HUES48 (cell line): ENCODE results near the gene SPATA17.
A peak's percentile ranks its signal among the peaks of the same experiment; 100 is the strongest.

ENCODE experiments used
- H3K27ac ChIP-seq: one replicate; pipeline ENCODE4 v1.7.0; 2013; ENCODE audit warnings: low read depth, low read length, inconsistent platforms
- H3K27me3 ChIP-seq: 2 replicates; pipeline ENCODE4 v1.6.1; 2013; ENCODE audit warnings: mild to moderate bottlenecking, low read length; ENCODE audit not compliant: control insufficient read depth, insufficient read depth
- H3K36me3 ChIP-seq: 2 replicates; pipeline ENCODE4 v1.6.1; 2013; ENCODE audit warnings: low read length; ENCODE audit not compliant: control insufficient read depth, insufficient read depth
- H3K4me1 ChIP-seq: 2 replicates; pipeline ENCODE4 v1.6.1; 2013; ENCODE audit warnings: mild to moderate bottlenecking, low read length; ENCODE audit not compliant: control insufficient read depth, insufficient read depth
- H3K4me3 ChIP-seq: 2 replicates; pipeline ENCODE4 v1.5.1; 2013; ENCODE audit warnings: mild to moderate bottlenecking, low read depth, low read length
- H3K9ac ChIP-seq: 2 replicates; pipeline ENCODE4 v1.6.1; 2013; ENCODE audit warnings: mild to moderate bottlenecking, low read depth, low read length, moderate library complexity
- H3K9me3 ChIP-seq: 2 replicates; pipeline ENCODE4 v1.6.1; 2013; ENCODE audit warnings: low read length; ENCODE audit not compliant: control insufficient read depth, insufficient read depth

The SPATA17 gene

DNA sequence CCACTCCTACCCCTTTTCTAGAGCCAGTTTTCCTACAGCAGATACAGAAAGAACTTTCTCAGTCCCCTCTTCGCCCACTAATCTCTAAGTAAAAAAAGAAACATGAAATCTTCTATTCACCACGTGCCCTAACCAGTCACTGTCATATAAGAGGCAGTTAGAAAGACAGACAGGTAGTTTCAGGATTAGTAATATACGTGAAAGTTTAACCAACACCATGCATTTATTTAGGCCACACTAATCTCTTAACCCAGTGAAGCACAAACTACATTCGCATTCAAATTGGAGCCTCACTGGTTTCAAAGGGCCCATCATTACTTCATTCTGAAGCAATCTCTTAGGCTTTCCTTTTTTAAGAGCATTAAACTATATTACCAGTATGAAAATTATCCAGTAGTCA lies 10.3 kb upstream of the SPATA17 start:
- Histone ChIP-seq H3K4me1 (peaks cover 16% of the 10 kb centered on the region), H3K27me3 (no peaks in the 10 kb centered on the region), H3K4me3 (no peak overlapping the region), H3K36me3 (peaks cover 11% of the 10 kb centered on the region), H3K9ac (no peak overlapping the region), H3K9me3 (no peaks in the 10 kb centered on the region), H3K27ac (peak overlapping the region; percentile 16)

GRCh38 chr1:217622042-217622441 lies 9.1 kb upstream of the SPATA17 start:
- Histone ChIP-seq H3K9ac (no peak overlapping the region), H3K36me3 (peaks cover 11% of the 10 kb centered on the region), H3K27me3 (no peaks in the 10 kb centered on the region), H3K4me1 (peaks cover 16% of the 10 kb centered on the region), H3K27ac (no peak overlapping the region), H3K9me3 (no peaks in the 10 kb centered on the region), H3K4me3 (no peak overlapping the region)

- Histone ChIP-seq H3K4me1 (peaks cover 14% of the 10 kb centered on the region), H3K36me3 (no peaks in the 10 kb centered on the region), H3K4me3 (no peak overlapping the region), H3K9me3 (no peaks in the 10 kb centered on the region), H3K27me3 (no peaks in the 10 kb centered on the region), H3K9ac (no peak overlapping the region), H3K27ac (no peak overlapping the region)
Measured at GRCh38 chr1:217626321-217626720, 4.8 kb upstream of the SPATA17 start.

DNA sequence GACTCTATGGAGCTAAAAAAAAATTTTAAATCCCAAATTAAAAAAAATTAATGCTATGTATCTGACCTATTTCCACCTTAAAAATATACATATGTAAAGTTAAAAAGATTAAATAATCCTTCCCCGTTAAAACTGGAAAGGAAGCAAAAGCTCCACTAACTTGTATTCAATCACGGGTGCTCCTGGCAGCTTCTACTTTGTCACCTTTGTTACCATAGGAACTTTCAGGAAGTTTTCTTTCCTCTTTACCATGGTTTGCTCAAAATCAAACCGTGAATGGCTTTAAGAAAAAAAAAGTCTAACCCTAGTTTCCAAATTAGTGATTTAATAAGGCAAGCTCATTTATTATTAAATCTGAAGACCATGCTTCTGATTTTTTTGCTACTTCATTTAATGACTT lies 3.7 kb upstream of the SPATA17 start:
- peaks cover 6% of the 10 kb centered on the region; the same call in 1 of the 2 replicates for H3K4me1 ChIP-seq
- no peaks in the 10 kb centered on the region for H3K36me3 ChIP-seq

DNA sequence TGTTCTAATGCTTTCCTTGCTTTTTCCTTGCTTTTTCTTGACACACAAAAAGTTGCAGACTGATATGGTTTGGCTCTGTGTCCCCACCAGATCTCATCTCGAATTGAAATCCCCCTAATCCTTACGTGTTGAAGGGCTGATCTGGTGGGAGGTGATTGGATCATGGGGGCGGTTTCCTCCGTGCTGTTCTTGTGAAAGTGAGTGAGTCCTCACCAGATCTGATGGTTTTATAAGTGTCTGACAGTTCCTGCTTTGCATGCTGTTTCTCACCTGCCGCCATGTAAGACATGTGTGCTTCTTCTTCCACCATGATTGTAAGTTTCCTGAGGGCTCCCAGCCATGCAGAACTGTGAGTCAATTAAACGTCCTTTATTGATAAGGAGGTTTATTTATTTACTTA lies 11.3 kb downstream of the SPATA17 start:
- no peak overlapping the region for H3K27ac ChIP-seq
- H3K4me1 ChIP-seq: no peaks in the 10 kb centered on the region
- no peaks in the 10 kb centered on the region for H3K36me3 ChIP-seq
- no peaks in the 10 kb centered on the region for H3K9me3 ChIP-seq
- no peak overlapping the region for H3K4me3 ChIP-seq
- no peak overlapping the region for H3K9ac ChIP-seq
- no peaks in the 10 kb centered on the region for H3K27me3 ChIP-seq

More for the DNA sequence above, 3.7 kb upstream of the SPATA17 start:
- Histone ChIP-seq H3K27ac (no peak overlapping the region), H3K4me3 (no peak overlapping the region), H3K9ac (no peak overlapping the region), H3K9me3 (no peaks in the 10 kb centered on the region), H3K27me3 (no peaks in the 10 kb centered on the region)

DNA sequence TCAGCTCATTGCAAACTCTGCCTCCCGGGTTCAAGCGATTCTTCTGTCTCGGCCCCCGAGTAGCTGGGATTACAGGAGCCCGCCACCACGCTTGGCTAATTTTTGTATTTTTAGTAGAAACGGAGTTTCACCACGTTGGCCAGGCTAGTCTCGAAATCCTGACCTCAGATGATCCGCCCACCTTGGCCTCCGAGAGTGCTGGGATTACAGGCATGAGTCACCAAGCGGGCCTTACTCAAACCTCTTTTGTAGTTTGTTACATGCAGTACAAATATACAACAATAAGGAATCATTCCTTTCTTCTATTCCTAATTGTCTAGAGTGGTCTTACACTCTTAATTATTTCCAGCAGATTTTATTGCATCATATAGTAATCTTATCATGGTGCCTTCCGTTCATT lies 16.6 kb downstream of the SPATA17 start:
- Histone ChIP-seq H3K4me3 (no peak overlapping the region), H3K4me1 (no peaks in the 10 kb centered on the region), H3K27me3 (no peaks in the 10 kb centered on the region), H3K36me3 (no peaks in the 10 kb centered on the region), H3K27ac (no peak overlapping the region), H3K9me3 (no peaks in the 10 kb centered on the region), H3K9ac (no peak overlapping the region)

DNA sequence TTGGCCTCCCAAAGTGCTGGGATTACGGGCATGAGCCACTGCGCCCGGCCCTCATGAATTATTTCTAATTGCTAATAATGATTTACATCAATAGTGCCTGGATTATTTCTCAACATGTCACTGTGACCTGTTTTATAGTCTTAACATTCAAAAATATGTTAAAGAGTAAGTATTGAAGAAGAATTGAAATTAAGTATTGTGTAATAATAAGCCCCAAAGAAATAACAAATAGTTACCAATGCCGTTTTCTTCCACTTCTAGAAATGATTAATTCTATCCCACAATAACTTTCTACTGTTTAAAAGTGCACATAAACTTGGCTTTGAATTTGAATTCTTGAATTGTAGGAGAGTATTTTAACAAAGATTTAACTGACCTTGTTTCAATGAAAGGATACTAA lies 19.5 kb downstream of the SPATA17 start:
- H3K27ac ChIP-seq: no peak overlapping the region
- no peak overlapping the region for H3K9ac ChIP-seq
- H3K4me1 ChIP-seq: no peaks in the 10 kb centered on the region
- H3K36me3 ChIP-seq: no peaks in the 10 kb centered on the region
- H3K9me3 ChIP-seq: no peaks in the 10 kb centered on the region
- no peak overlapping the region for H3K4me3 ChIP-seq
- H3K27me3 ChIP-seq: no peaks in the 10 kb centered on the region

DNA sequence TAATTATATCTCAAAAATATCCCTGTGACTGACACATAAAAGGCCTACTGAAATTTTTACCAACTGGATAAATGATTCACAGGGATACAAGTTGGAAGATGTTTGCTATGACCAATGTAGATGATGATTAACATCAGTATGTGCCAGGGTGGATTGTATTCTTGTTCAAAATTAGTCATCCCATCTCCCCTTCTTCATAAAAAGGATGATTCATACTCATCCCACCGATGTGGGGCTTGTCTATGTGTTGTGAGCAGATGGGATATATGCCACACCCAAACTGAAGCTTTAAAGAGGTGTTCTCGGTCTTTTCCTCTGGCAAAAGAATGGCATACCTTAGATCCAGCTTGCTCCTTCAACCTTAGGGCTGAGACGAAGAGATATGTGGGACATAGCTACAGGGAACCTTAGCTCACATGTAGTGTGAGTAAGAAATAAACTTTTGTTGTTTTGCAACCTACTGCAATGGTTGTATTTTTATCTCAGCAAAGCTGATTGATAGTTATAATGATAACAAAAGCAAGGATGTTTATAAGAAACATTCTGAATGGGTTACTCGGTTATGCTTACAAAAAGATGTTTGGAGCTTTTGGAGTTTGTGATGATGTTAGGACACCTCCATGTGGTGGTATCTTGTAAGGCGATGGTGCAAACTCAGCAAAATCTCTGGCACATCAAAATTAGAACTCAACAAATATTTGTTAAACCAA lies 29.4 kb downstream of the SPATA17 start:
- H3K9me3 ChIP-seq: no peaks in the 10 kb centered on the region
- H3K9ac ChIP-seq: no peak overlapping the region
- H3K27ac ChIP-seq: no peak overlapping the region
- H3K4me1 ChIP-seq: no peaks in the 10 kb centered on the region
- no peaks in the 10 kb centered on the region for H3K27me3 ChIP-seq
- H3K4me3 ChIP-seq: no peak overlapping the region
- no peaks in the 10 kb centered on the region for H3K36me3 ChIP-seq

GRCh38 chr1:217661407-217661806 lies 30.3 kb downstream of the SPATA17 start:
- Histone ChIP-seq H3K9ac (no peak overlapping the region), H3K4me3 (no peak overlapping the region), H3K9me3 (no peaks in the 10 kb centered on the region), H3K36me3 (no peaks in the 10 kb centered on the region), H3K4me1 (no peaks in the 10 kb centered on the region), H3K27ac (no peak overlapping the region), H3K27me3 (no peaks in the 10 kb centered on the region)

DNA sequence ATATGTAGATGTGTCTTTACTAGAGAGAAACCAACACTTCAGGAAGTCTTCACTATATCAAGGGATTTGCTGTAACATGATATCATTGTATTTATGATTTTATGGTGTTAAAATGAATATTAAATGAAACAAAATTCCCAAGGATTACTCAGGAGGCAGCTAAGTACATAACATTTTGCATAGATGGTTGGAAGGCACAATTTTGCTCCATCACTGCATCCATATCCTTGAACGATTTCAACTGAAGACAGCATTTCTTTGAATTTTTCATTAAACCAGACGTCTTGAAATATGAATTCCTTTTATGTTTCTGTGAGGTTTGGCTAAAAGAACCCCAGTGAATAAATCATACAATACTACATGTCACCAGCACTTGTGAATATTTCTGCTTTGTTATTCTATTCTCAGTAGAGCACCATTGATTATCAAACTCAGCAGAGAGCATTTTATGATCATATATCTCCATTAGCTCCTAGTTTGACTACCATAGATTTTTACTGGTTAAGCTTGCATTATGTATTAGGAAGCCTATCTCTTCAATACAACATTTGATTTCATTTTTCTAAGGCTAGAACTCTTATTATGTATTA lies 37.3 kb downstream of the SPATA17 start:
- H3K27me3 ChIP-seq: no peaks in the 10 kb centered on the region
- H3K36me3 ChIP-seq: no peaks in the 10 kb centered on the region
- H3K4me1 ChIP-seq: peaks cover 10% of the 10 kb centered on the region; the same call in 1 of the 2 replicates
- no peak overlapping the region for H3K27ac ChIP-seq
- H3K9ac ChIP-seq: no peak overlapping the region
- no peak overlapping the region for H3K4me3 ChIP-seq
- H3K9me3 ChIP-seq: no peaks in the 10 kb centered on the region

- Histone ChIP-seq H3K9ac (no peak overlapping the region), H3K9me3 (no peaks in the 10 kb centered on the region), H3K4me3 (no peak overlapping the region), H3K27me3 (no peaks in the 10 kb centered on the region), H3K27ac (no peak overlapping the region), H3K36me3 (no peaks in the 10 kb centered on the region), H3K4me1 (peaks cover 8% of the 10 kb centered on the region; the same call in 1 of the 2 replicates)
Measured at GRCh38 chr1:217673387-217673786, 42.2 kb downstream of the SPATA17 start.
